HCT116 (cell line): ENCODE data around the gene PIP4K2C. TPM values are rescaled to one million over a fixed set of nuclear protein-coding genes. Genes with fewer than 3 reads are reported as not detected.

ENCODE experiments used
- ATAC-seq: fragments of 200-7000 bp; cut with Tn5 transposase; 2 replicates; pipeline ENCODE4 v1.9.1; 2020; ENCODE audit warnings: mild to moderate bottlenecking, moderate library complexity
- BruUV-seq: library from RNA; stranded (reverse); fragments of 400-500 nt; replicated peaks from 2 replicates; lab custom pipeline; 2021; lab: Mats Ljungman, UMichigan
- CTCF ChIA-PET: fragments of 300-600 bp; sonication (Branson Sonifier 250); formaldehyde crosslinking; loops from one replicate; lab custom pipeline; 2021; ENCODE audit warnings: antibody characterized with exemption; lab: Charles Lee
- POLR2A ChIA-PET: fragments of 300-600, 350-600 bp; sonication (Branson Sonifier 250); formaldehyde crosslinking; loops from one replicate; lab custom pipeline; 2021; ENCODE audit warnings: antibody characterized with exemption; lab: Charles Lee
- RAD21 ChIA-PET, 2 experiments: fragments of 300-600 bp; sonication (Branson Sonifier 250); formaldehyde crosslinking; loops; one replicate each; lab custom pipeline; 2023; ENCODE audit warnings: low total read pairs in 2 of 2; ENCODE audit not compliant: uncharacterized antibody in 2 of 2, unreplicated experiment in 2 of 2, low non-redundant PET in 1 of 2; lab: Charles Lee
- DNase-seq: peaks from one replicate; pipeline ENCODE4 v3.0.0-alpha.2; 2010; ENCODE audit warnings: low read depth, low spot score
- H2AFZ ChIP-seq: fragments of 200-600 bp; shearing (Covaris generic), sonication (generic); 2 replicates; pipeline ENCODE4 v1.6.1; 2017; ENCODE audit warnings: low read depth, mixed run types, mixed read lengths, antibody characterized with exemption, low read length; ENCODE audit not compliant: poor library complexity, severe bottlenecking
- H3K27ac ChIP-seq: 2 replicates; pipeline ENCODE4 v1.5.1; 2012; ENCODE audit warnings: low read depth, low read length
- H3K27me3 ChIP-seq: fragments of 200-600 bp; sonication (generic); 2 replicates; pipeline ENCODE4 v1.6.1; 2016; ENCODE audit warnings: mixed run types, low read length, mixed read lengths; ENCODE audit not compliant: insufficient read depth
- H3K36me3 ChIP-seq, 2 experiments: fragments of 200-500 bp in 1 of 2; fragments of 200-600 bp in 1 of 2; sonication (Bioruptor generic) in 1 of 2; sonication (generic) in 1 of 2; 2 replicates each; pipeline versions ENCODE4 v1.5.1 to v1.6.1; 2014 to 2016; ENCODE audit warnings: low read length in 2 of 2, inconsistent platforms in 1 of 2, mixed read lengths in 1 of 2, mixed run types in 1 of 2; ENCODE audit not compliant: insufficient read depth in 2 of 2, control insufficient read depth in 1 of 2
- H3K4me1 ChIP-seq, 2 experiments: fragments of 200-600 bp in 1 of 2; sonication (generic) in 1 of 2; 2 replicates each; pipeline versions ENCODE4 v1.5.1 to v1.6.1; 2012 to 2017; ENCODE audit warnings: low read length in 2 of 2, inconsistent platforms in 1 of 2, mild to moderate bottlenecking in 1 of 2, mixed read lengths in 1 of 2, mixed run types in 1 of 2, moderate library complexity in 1 of 2; ENCODE audit not compliant: insufficient read depth in 2 of 2, control insufficient read depth in 1 of 2
- H3K4me2 ChIP-seq: fragments of 200-600 bp; sonication (generic); 2 replicates; pipeline ENCODE4 v1.6.1; 2017; ENCODE audit warnings: mixed run types, low read length, mixed read lengths
- H3K4me3 ChIP-seq, 2 experiments: fragments of 200-600 bp in 1 of 2; sonication (generic) in 1 of 2; replicated peaks in 1 of 2; 2 replicates each; pipeline ENCODE4 v1.5.1; 2011 to 2016; ENCODE audit warnings: low read length in 2 of 2, control low read depth in 1 of 2, low read depth in 1 of 2, mild to moderate bottlenecking in 1 of 2, mixed read lengths in 1 of 2, mixed run types in 1 of 2
- H3K79me2 ChIP-seq: fragments of 200-600 bp; sonication (generic); 2 replicates; pipeline ENCODE4 v1.6.1; 2017; ENCODE audit warnings: mild to moderate bottlenecking, mixed run types, low read length, moderate library complexity, mixed read lengths; ENCODE audit not compliant: insufficient read depth
- H3K9ac ChIP-seq: fragments of 200-600 bp; sonication (generic); 2 replicates; pipeline ENCODE4 v1.6.1; 2016; ENCODE audit warnings: low read length, mixed read lengths
- H3K9me2 ChIP-seq: fragments of 200-600 bp; sonication (generic), shearing (Covaris generic); 2 replicates; pipeline ENCODE4 v1.6.1; 2017; ENCODE audit warnings: mixed run types, mild to moderate bottlenecking, moderate library complexity; ENCODE audit not compliant: insufficient read depth
- H3K9me3 ChIP-seq, 2 experiments: fragments of 200-500 bp in 1 of 2; fragments of 200-600 bp in 1 of 2; sonication (Bioruptor generic) in 1 of 2; sonication (generic) in 1 of 2; 2 replicates each; pipeline ENCODE4 v1.6.1; 2014 to 2017; ENCODE audit warnings: low read length in 2 of 2, mixed read lengths in 2 of 2, inconsistent platforms in 1 of 2, low read depth in 1 of 2, mild to moderate bottlenecking in 1 of 2, mixed run types in 1 of 2, moderate library complexity in 1 of 2; ENCODE audit not compliant: control insufficient read depth in 1 of 2, insufficient read depth in 1 of 2
- H4K20me1 ChIP-seq: fragments of 200-600 bp; sonication (generic), shearing (Covaris generic); 2 replicates; pipeline ENCODE4 v1.6.1; 2017; ENCODE audit warnings: mixed run types, mild to moderate bottlenecking, moderate library complexity; ENCODE audit not compliant: insufficient read depth
- ATF3 ChIP-seq: IDR thresholded peaks from 2 replicates; pipeline ENCODE4 v1.6.1; 2012
- CBX3 ChIP-seq: IDR thresholded peaks from 2 replicates; pipeline ENCODE4 v1.6.1; 2012; ENCODE audit warnings: low read depth
- CEBPB ChIP-seq: IDR thresholded peaks from 2 replicates; pipeline ENCODE4 v1.6.1; 2012; ENCODE audit warnings: low read depth
- EGR1 ChIP-seq: IDR thresholded peaks from 2 replicates; pipeline ENCODE4 v1.6.1; 2012; ENCODE audit warnings: low read depth
- EZH2 ChIP-seq: fragments of 200-600 bp; sonication (generic); IDR thresholded peaks from 2 replicates; pipeline ENCODE4 v1.6.1; 2017; ENCODE audit warnings: antibody characterized with exemption, mixed run types
- EZH2phosphoT487 ChIP-seq: fragments of 200-600 bp; IDR thresholded peaks from 2 replicates; pipeline ENCODE4 v1.6.1; 2018; ENCODE audit warnings: antibody characterized with exemption, borderline replicate concordance
- FOSL1 ChIP-seq: IDR thresholded peaks from 2 replicates; pipeline ENCODE4 v1.6.1; 2012; ENCODE audit warnings: low read depth
- JUND ChIP-seq: IDR thresholded peaks from 2 replicates; pipeline ENCODE4 v1.6.1; 2012
- MAX ChIP-seq: IDR thresholded peaks from 2 replicates; pipeline ENCODE4 v1.6.1; 2012
- POLR2A ChIP-seq: IDR thresholded peaks from 2 replicates; pipeline ENCODE4 v1.7.0; 2011; ENCODE audit warnings: borderline replicate concordance; ENCODE audit not compliant: insufficient read depth, insufficient read length; ENCODE audit errors: extremely low read depth
- POLR2AphosphoS5 ChIP-seq: IDR thresholded peaks from 2 replicates; pipeline ENCODE4 v1.6.1; 2011; ENCODE audit warnings: mild to moderate bottlenecking, low read depth, low read length, moderate library complexity
- SIN3A ChIP-seq: IDR thresholded peaks from 2 replicates; pipeline ENCODE4 v1.6.1; 2012; ENCODE audit warnings: low read depth
- YY1 ChIP-seq: IDR thresholded peaks from 2 replicates; pipeline ENCODE4 v1.6.1; 2011; ENCODE audit warnings: low read length, low read depth, moderate library complexity, mild to moderate bottlenecking; ENCODE audit not compliant: insufficient replicate concordance; ENCODE audit errors: extremely low read depth
- ZBTB33 ChIP-seq: IDR thresholded peaks from 2 replicates; pipeline ENCODE4 v1.6.1; 2011; ENCODE audit warnings: mild to moderate bottlenecking, low read length, moderate library complexity; ENCODE audit not compliant: insufficient replicate concordance; ENCODE audit errors: extremely low read depth
- ZNF274 ChIP-seq: fragments of 200-500 bp; sonication (Bioruptor generic); IDR thresholded peaks from 2 replicates; pipeline ENCODE4 v1.6.1; 2014; ENCODE audit warnings: mild to moderate bottlenecking, low read depth, low read length, inconsistent platforms
- intact Hi-C: fragments of 100-400 bp; cut with micrococcal nuclease; formaldehyde crosslinking; loops from 2 replicates; pipeline ENCODE4 v1.10.0; 2022
- total RNA-seq: library from RNA; stranded (reverse); gene quantifications from one replicate; pipeline ENCODE4 v1.2.1, GENCODE V29; 2021; ENCODE audit not compliant: unreplicated experiment

PIP4K2C gene
- total RNA-seq, 1 experiment from 2014 or later, result 38.4 TPM

GRCh38 chr12:57628280-57629191 is 37.5 kb downstream of the PIP4K2C start:
- Histone ChIP-seq H3K4me1 (peaks cover 6 to 15% of the 10 kb centered on the region in 2 experiments; a peak in 3 of 4 replicates), H2AFZ (no peak overlapping the region), H3K36me3 (peaks cover 0 to 14% of the 10 kb centered on the region in 2 experiments; a peak in 2 of 4 replicates), H3K79me2 (peaks cover 13% of the 10 kb centered on the region), H3K9me2 (no peaks in the 10 kb centered on the region), H3K27me3 (peaks cover under 1% of the 10 kb centered on the region; the same call in 1 of the 2 replicates), H4K20me1 (no peaks in the 10 kb centered on the region), H3K9ac (no peak overlapping the region), H3K27ac (no peak overlapping the region), H3K4me2 (no peak overlapping the region), H3K4me3 (no peak overlapping the region)
- no peak for ATAC-seq
- intact Hi-C loops, result no loop called here
- no peak for DNase-seq
- no TSS peak for BruUV-seq
- ChIA-PET RAD21 (no interaction called here), CTCF (no interaction called here)
- TF ChIP-seq JUND, result no peak
- no peak for TF ChIP-seq EZH2
- TF ChIP-seq POLR2A, result no peak
- TF ChIP-seq EZH2phosphoT487, result no peak
- no peak for TF ChIP-seq ZBTB33
- no peak for TF ChIP-seq EGR1
- TF ChIP-seq SIN3A, result no peak
- TF ChIP-seq CBX3, result no peak
- TF ChIP-seq YY1, result no peak
- TF ChIP-seq ATF3, result no peak
- TF ChIP-seq POLR2AphosphoS5, result no peak
- no peak for TF ChIP-seq FOSL1
- no peak for TF ChIP-seq CEBPB
- TF ChIP-seq ZNF274, result no peak
- TF ChIP-seq MAX, result no peak
- TF ChIP-seq, all 23 proteins: peak for 0
- POLR2A ChIA-PET, result no interaction called here
- H3K9me3 ChIP-seq, result no peaks in the 10 kb centered on the region
